Tibial nerve (tissue), 4 donors: Measurements from ENCODE around the gene SNX1.

Source experiments
- EP300 ChIP-seq, 2 donors: sonication (generic); formaldehyde crosslinking; IDR thresholded peaks; one replicate each; pipeline ENCODE4 v1.6.1; 2017; ENCODE audit warnings: antibody characterized with exemption in 2 of 2, mild to moderate bottlenecking in 1 of 2
- POLR2A ChIP-seq, 2 donors: fragments of 450-650 bp; IDR thresholded peaks; one replicate each; pipeline ENCODE4 v1.6.1; 2017; ENCODE audit warnings: antibody characterized with exemption in 2 of 2, mild to moderate bottlenecking in 2 of 2, moderate library complexity in 2 of 2
- TF ChIP-seq, protein P1 (sequence below), 5 experiments: fragments of 200-600 bp in 3 of 5; fragments of 450-650 bp in 2 of 5; sonication (generic) in 3 of 5; IDR thresholded peaks; one replicate each; pipeline ENCODE4 v1.5.1; 2016 to 2019; ENCODE audit warnings: antibody characterized with exemption in 5 of 5, mild to moderate bottlenecking in 3 of 5, moderate library complexity in 2 of 5

DNA sequence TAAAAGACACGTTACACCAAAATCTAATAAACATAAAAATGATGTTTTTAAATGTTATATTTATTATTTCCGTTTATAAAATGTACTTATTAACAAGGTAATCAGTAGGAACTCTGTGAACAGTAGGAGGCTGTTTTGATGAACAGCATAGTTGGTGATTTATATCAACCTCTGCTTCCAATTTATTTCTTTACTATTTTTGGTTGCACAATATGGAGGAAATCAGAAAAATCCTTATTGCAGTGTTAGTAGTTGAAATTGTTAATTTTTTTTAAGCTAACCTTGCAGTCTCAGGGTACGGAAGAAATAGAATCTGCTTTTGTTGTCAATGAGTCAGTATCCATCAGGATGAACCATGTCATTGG, 50.7 kb downstream of the SNX1 start:
- TF ChIP-seq, protein P1, sequence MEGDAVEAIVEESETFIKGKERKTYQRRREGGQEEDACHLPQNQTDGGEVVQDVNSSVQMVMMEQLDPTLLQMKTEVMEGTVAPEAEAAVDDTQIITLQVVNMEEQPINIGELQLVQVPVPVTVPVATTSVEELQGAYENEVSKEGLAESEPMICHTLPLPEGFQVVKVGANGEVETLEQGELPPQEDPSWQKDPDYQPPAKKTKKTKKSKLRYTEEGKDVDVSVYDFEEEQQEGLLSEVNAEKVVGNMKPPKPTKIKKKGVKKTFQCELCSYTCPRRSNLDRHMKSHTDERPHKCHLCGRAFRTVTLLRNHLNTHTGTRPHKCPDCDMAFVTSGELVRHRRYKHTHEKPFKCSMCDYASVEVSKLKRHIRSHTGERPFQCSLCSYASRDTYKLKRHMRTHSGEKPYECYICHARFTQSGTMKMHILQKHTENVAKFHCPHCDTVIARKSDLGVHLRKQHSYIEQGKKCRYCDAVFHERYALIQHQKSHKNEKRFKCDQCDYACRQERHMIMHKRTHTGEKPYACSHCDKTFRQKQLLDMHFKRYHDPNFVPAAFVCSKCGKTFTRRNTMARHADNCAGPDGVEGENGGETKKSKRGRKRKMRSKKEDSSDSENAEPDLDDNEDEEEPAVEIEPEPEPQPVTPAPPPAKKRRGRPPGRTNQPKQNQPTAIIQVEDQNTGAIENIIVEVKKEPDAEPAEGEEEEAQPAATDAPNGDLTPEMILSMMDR (IDR thresholded peaks at IDR 0.05): no peak
- TF ChIP-seq POLR2A (IDR thresholded peaks at IDR 0.05) (no peak), EP300 (IDR thresholded peaks at IDR 0.05) (no peak)
